Measurements from ENCODE around the gene GTPBP4. TPM values are rescaled to one million over a fixed set of nuclear protein-coding genes. Genes with fewer than 3 reads are reported as not detected.

Gene GTPBP4
- polyA plus RNA-seq, 1 donor (not counting 4 experiments of a cell fraction or from before 2014, with no cell fraction given) = 70.4 TPM

GRCh38 chr10:1049425-1049958 lies 61.3 kb downstream of the GTPBP4 start:
- Histone ChIP-seq H3K27me3 (ENCODE audit: control insufficient read depth, extremely low read depth, insufficient read depth, low read length) (no peaks in the 10 kb centered on the region), H3K4me1 (ENCODE audit: control insufficient read depth, extremely low read depth, insufficient read depth, low read length) (peaks cover 41% of the 10 kb centered on the region), H3K4me2 (ENCODE audit: control insufficient read depth, extremely low read depth, insufficient read depth, low read depth, low read length) (peak overlapping the region; percentile 72), H3K4me3 (ENCODE audit: control insufficient read depth in 2 of 3, extremely low read depth in 1 of 3, insufficient read depth in 2 of 3, low read depth in 1 of 3, low read length in 3 of 3) (peak overlapping the region; percentile 90 to 96 (median 94)), H3K9me1 (ENCODE audit: control insufficient read depth, extremely low read depth, insufficient read depth, low read length) (no peaks in the 10 kb centered on the region), H2AFZ (ENCODE audit: control insufficient read depth, low read length) (peak overlapping the region; percentile 17), H3K79me2 (ENCODE audit: control insufficient read depth, insufficient read depth, low read length) (peaks cover 75% of the 10 kb centered on the region), H3K27ac (ENCODE audit: control insufficient read depth, insufficient read depth, low read length) (peak overlapping the region; percentile 95), H3K9ac (ENCODE audit: control insufficient read depth, extremely low read depth, insufficient read depth, low read length) (peak overlapping the region; percentile 93), H3K9me3 (ENCODE audit: control insufficient read depth, low read depth, low read length) (no peaks in the 10 kb centered on the region), H4K20me1 (ENCODE audit: control insufficient read depth, extremely low read depth, insufficient read depth, low read length) (peaks cover 20% of the 10 kb centered on the region), H3K36me3 (ENCODE audit: control insufficient read depth in 2 of 2, extremely low read depth in 1 of 2, insufficient read depth in 2 of 2, low read length in 2 of 2) (peaks cover 5 to 10% of the 10 kb centered on the region in 2 experiments)
- FAIRE-seq = no peak
- TF ChIP-seq EZH2 (IDR thresholded peaks at IDR 0.05; ENCODE audit: low read length) (no peak), CTCF (optimal IDR thresholded peaks at IDR 0.05 in 1 of 3, IDR thresholded peaks at IDR 0.05 in 1 of 3, conservative IDR thresholded peaks at IDR 0.05 in 1 of 3; ENCODE audit: extremely low read depth in 1 of 3, insufficient read depth in 2 of 3, low read length in 3 of 3) (no peak)
- DNase-seq (ENCODE audit: low read depth, low spot score) = no peak
- dilution Hi-C loops (cut with MboI; ENCODE audit: extremely low pct_ligation_motif_present, low sequenced_read_pairs) = no loop called here

GRCh38 chr10:1050145-1050544 lies 61.9 kb downstream of the GTPBP4 start:
- dilution Hi-C loops (cut with MboI; ENCODE audit: extremely low pct_ligation_motif_present, low sequenced_read_pairs) = no loop called here
- TF ChIP-seq CTCF (optimal IDR thresholded peaks at IDR 0.05 in 1 of 3, IDR thresholded peaks at IDR 0.05 in 1 of 3, conservative IDR thresholded peaks at IDR 0.05 in 1 of 3; ENCODE audit: extremely low read depth in 1 of 3, insufficient read depth in 2 of 3, low read length in 3 of 3) = no peak
- TF ChIP-seq EZH2 (IDR thresholded peaks at IDR 0.05; ENCODE audit: low read length) = no peak
- Histone ChIP-seq H4K20me1 (ENCODE audit: control insufficient read depth, extremely low read depth, insufficient read depth, low read length) (peaks cover 20% of the 10 kb centered on the region), H3K9me3 (ENCODE audit: control insufficient read depth, low read depth, low read length) (no peaks in the 10 kb centered on the region), H3K4me3 (ENCODE audit: control insufficient read depth in 2 of 3, extremely low read depth in 1 of 3, insufficient read depth in 2 of 3, low read depth in 1 of 3, low read length in 3 of 3) (peak overlapping the region; percentile 90 to 96 (median 94)), H3K27me3 (ENCODE audit: control insufficient read depth, extremely low read depth, insufficient read depth, low read length) (no peaks in the 10 kb centered on the region), H3K4me2 (ENCODE audit: control insufficient read depth, extremely low read depth, insufficient read depth, low read depth, low read length) (peak overlapping the region; percentile 72), H3K79me2 (ENCODE audit: control insufficient read depth, insufficient read depth, low read length) (peaks cover 71% of the 10 kb centered on the region), H3K36me3 (ENCODE audit: control insufficient read depth in 2 of 2, extremely low read depth in 1 of 2, insufficient read depth in 2 of 2, low read length in 2 of 2) (peaks cover 5 to 7% of the 10 kb centered on the region in 2 experiments), H3K4me1 (ENCODE audit: control insufficient read depth, extremely low read depth, insufficient read depth, low read length) (peaks cover 47% of the 10 kb centered on the region), H2AFZ (ENCODE audit: control insufficient read depth, low read length) (no peak overlapping the region), H3K9ac (ENCODE audit: control insufficient read depth, extremely low read depth, insufficient read depth, low read length) (peak overlapping the region; percentile 93), H3K27ac (ENCODE audit: control insufficient read depth, insufficient read depth, low read length) (peak overlapping the region; percentile 95), H3K9me1 (ENCODE audit: control insufficient read depth, extremely low read depth, insufficient read depth, low read length) (no peaks in the 10 kb centered on the region)
- DNase-seq (ENCODE audit: low read depth, low spot score) (no peak), FAIRE-seq (no peak)
